K562 (cell line): Measurements from ENCODE around the gene CYBRD1. TPM values are rescaled to one million over a fixed set of nuclear protein-coding genes. Genes with fewer than 3 reads are reported as not detected.

Experiments
- ATAC-seq: fragments of 200-7000 bp; cut with Tn5 transposase; 3 replicates; pipeline ENCODE4 v1.9.1; 2020; ENCODE audit warnings: moderate library complexity
- BruUV-seq: library from RNA; stranded (reverse); fragments of 400-500 nt; replicated peaks from 2 replicates; lab custom pipeline; 2021; lab: Mats Ljungman, UMichigan
- CTCF ChIA-PET: fragments of 300-600 bp; formaldehyde crosslinking; extraction: SDS; loops from one replicate; lab custom pipeline; 2021; ENCODE audit warnings: low intra/inter-chr PET ratio; lab: Yijun Ruan, JAX
- POLR2A ChIA-PET: fragments of 300-600, 350-650 bp; sonication (Branson Sonifier 250); formaldehyde crosslinking; extraction: SDS; loops from one replicate; lab custom pipeline; 2021; ENCODE audit warnings: antibody characterized with exemption, inconsistent platforms; lab: Yijun Ruan, JAX
- DNase-seq, 4 experiments: peaks; one replicate each; pipeline versions ENCODE4 v3.0.0 to v3.0.0-alpha.2; 2011 to 2018; ENCODE audit warnings: low spot score in 3 of 4, mixed read lengths in 3 of 4; ENCODE audit errors: extremely low read depth in 1 of 4
- FAIRE-seq: peaks from 2 replicates; lab custom pipeline; 2011; peaks lifted over from hg19 to GRCh38; lab: Jason Lieb, UNC
- H2AFZ ChIP-seq: 2 replicates; pipeline ENCODE4 v1.6.0; 2011; ENCODE audit warnings: low read depth, low read length, control low read depth, inconsistent platforms
- H3K27ac ChIP-seq: fragments of 200-600 bp; 3 replicates; pipeline ENCODE4 v1.8.0; 2011; ENCODE audit warnings: low read depth, mild to moderate bottlenecking, control low read depth, inconsistent platforms, low read length, moderate library complexity, mixed read lengths; ENCODE audit errors: extremely low read depth
- H3K27me3 ChIP-seq, 2 experiments: fragments of 300-600 bp in 1 of 2; 2 replicates in 1 of 2; 3 replicates in 1 of 2; pipeline versions ENCODE4 v1.6.0 to v1.8.0; 2011; ENCODE audit warnings: inconsistent platforms in 2 of 2, low read length in 2 of 2, mild to moderate bottlenecking in 1 of 2, mixed read lengths in 1 of 2, moderate library complexity in 1 of 2; ENCODE audit not compliant: control insufficient read depth in 2 of 2, insufficient read depth in 2 of 2
- H3K36me3 ChIP-seq: fragments of 300-600 bp; 3 replicates; pipeline ENCODE4 v1.8.0; 2011; ENCODE audit warnings: mild to moderate bottlenecking, low read length, inconsistent platforms; ENCODE audit not compliant: control insufficient read depth, insufficient read depth
- H3K4me1 ChIP-seq, 2 experiments: fragments of 200-600 bp in 1 of 2; replicated peaks in 1 of 2; 2 replicates in 1 of 2; 3 replicates in 1 of 2; pipeline versions ENCODE4 v1.5.1 to v1.8.0; 2011; ENCODE audit warnings: inconsistent platforms in 2 of 2, low read length in 2 of 2, mild to moderate bottlenecking in 1 of 2, mixed read lengths in 1 of 2, moderate library complexity in 1 of 2; ENCODE audit not compliant: control insufficient read depth in 2 of 2, insufficient read depth in 2 of 2
- H3K4me2 ChIP-seq: 2 replicates; pipeline ENCODE4 v1.6.1; 2011; ENCODE audit warnings: low read length, control low read depth, inconsistent platforms, mixed read lengths; ENCODE audit not compliant: insufficient read depth
- H3K4me3 ChIP-seq: fragments of 200-600 bp; sonication (generic), shearing (Covaris generic); 2 replicates; pipeline ENCODE4 v1.5.1; 2016; ENCODE audit warnings: control low read depth, inconsistent platforms
- H3K79me2 ChIP-seq: fragments of 200-600 bp; 3 replicates; pipeline ENCODE4 v1.8.0; 2011; ENCODE audit warnings: low read length, inconsistent platforms; ENCODE audit not compliant: control insufficient read depth, insufficient read depth
- H3K9ac ChIP-seq, 2 experiments: 2 replicates each; pipeline versions ENCODE4 v1.6.0 to v1.6.1; 2011; ENCODE audit warnings: low read depth in 2 of 2, low read length in 2 of 2, control low read depth in 1 of 2, inconsistent platforms in 1 of 2, mild to moderate bottlenecking in 1 of 2, mixed read lengths in 1 of 2; ENCODE audit not compliant: insufficient read depth in 1 of 2
- H3K9me1 ChIP-seq: one replicate; pipeline ENCODE4 v1.6.0; 2011; ENCODE audit warnings: inconsistent platforms, mild to moderate bottlenecking, low read length, moderate library complexity; ENCODE audit not compliant: control insufficient read depth, insufficient read depth
- H3K9me3 ChIP-seq: replicated peaks from 2 replicates; pipeline ENCODE4 v1.5.1; 2011; ENCODE audit warnings: low read depth, low read length, inconsistent platforms; ENCODE audit not compliant: control insufficient read depth, insufficient read depth
- H4K20me1 ChIP-seq: replicated peaks from 2 replicates; pipeline ENCODE4 v1.6.1; 2011; ENCODE audit warnings: low read length, inconsistent platforms, mixed read lengths; ENCODE audit not compliant: control insufficient read depth, insufficient read depth
- BRD4 ChIP-seq: fragments of 200-600 bp; sonication (generic); IDR thresholded peaks from 2 replicates; pipeline ENCODE4 v1.6.1; 2017; ENCODE audit warnings: inconsistent platforms
- CCNT2 ChIP-seq: IDR thresholded peaks from 2 replicates; pipeline ENCODE4 v1.6.1; 2011; ENCODE audit warnings: borderline replicate concordance, low read depth, mild to moderate bottlenecking, moderate library complexity, mixed read lengths, low read length; ENCODE audit not compliant: insufficient read length; ENCODE audit errors: extremely low read depth
- RBFOX2 ChIP-seq: fragments of 200-400 bp; formaldehyde crosslinking; IDR thresholded peaks from 2 replicates; pipeline ENCODE4 v1.6.1; 2017; ENCODE audit warnings: low read depth, mild to moderate bottlenecking, low read length, moderate library complexity
- SMAD4 ChIP-seq: fragments of 250-450 bp; sonication (Bioruptor Pico); conservative IDR thresholded peaks from 2 replicates; pipeline ENCODE4 v1.8.0; 2021; ENCODE audit warnings: inconsistent platforms, mild to moderate bottlenecking, moderate library complexity
- TBP ChIP-seq: optimal IDR thresholded peaks from 2 replicates; pipeline ENCODE3; 2011; ENCODE audit warnings: low read depth, low read length, improper control_type of control experiment
- TEAD4 ChIP-seq, 2 experiments: sonication (generic) in 1 of 2; formaldehyde crosslinking in 1 of 2; IDR thresholded peaks; 2 replicates each; pipeline versions ENCODE4 v1.6.1 to v1.8.0; 2012 to 2022; ENCODE audit warnings: borderline replicate concordance in 1 of 2, inconsistent platforms in 1 of 2, low read length in 1 of 2, mild to moderate bottlenecking in 1 of 2, missing genetic modification reagents in 1 of 2
- ZBTB7A ChIP-seq: IDR thresholded peaks from 2 replicates; pipeline ENCODE4 v1.6.1; 2011; ENCODE audit warnings: low read depth, mild to moderate bottlenecking, low read length, moderate library complexity, borderline replicate concordance; ENCODE audit not compliant: control insufficient read depth
- WGBS: fragments of 100-300 bp; shearing (Covaris generic); methylation state at CpG from one replicate; pipeline ENCODE4 v1.1.6; 2016; ENCODE audit warnings: low coverage, mixed read lengths; ENCODE audit not compliant: insufficient coverage; ENCODE audit errors: missing lambda C conversion rate; 5-methylcytosine and 5-hydroxymethylcytosine counted together
- in situ Hi-C: fragments of 300-500 bp; cut with MboI; formaldehyde crosslinking; loops from 4 replicates; pipeline ENCODE4 v1.15.0; 2018; ENCODE audit warnings: inconsistent platforms, mixed read lengths
- intact Hi-C: fragments of 100-400 bp; cut with micrococcal nuclease; formaldehyde crosslinking; loops from 2 replicates; pipeline ENCODE4 v1.14.2; 2022
- polyA plus RNA-seq, 8 experiments: library from polyadenylated mRNA; depleted of rRNA in 4 of 8; stranded (reverse) in 5 of 8; unstranded in 3 of 8; fragments of >200 nt; fragmentation: Nextera tagmentation in 2 of 8; fragmentation: Illumina TruSeq in 1 of 8; extraction: Ambion mirVana in 2 of 8; extraction: Trizol in 1 of 8; gene quantifications; 2 replicates each; pipeline versions ENCODE4 v1.2.1 to v1.2.3, GENCODE V29; 2011 to 2014; ENCODE audit warnings: inconsistent platforms in 1 of 8, missing spikeins in 1 of 8
- total RNA-seq, 7 experiments: library from RNA; depleted of rRNA in 6 of 7; stranded (reverse); fragments of >200 nt in 6 of 7; fragmentation: Illumina TruSeq in 2 of 7; extraction: Trizol in 2 of 7; gene quantifications; 2 replicates each; pipeline versions ENCODE4 v1.2.1 to v1.2.3, GENCODE V29; 2011 to 2021; ENCODE audit warnings: low replicate concordance in 1 of 7
- TF ChIP-seq, protein P1 (sequence below): fragments of 250-450 bp; sonication (Bioruptor Pico); IDR thresholded peaks from 2 replicates; pipeline ENCODE4 v1.5.0; 2021
- TF ChIP-seq, protein P2 (sequence below): sonication (generic); formaldehyde crosslinking; IDR thresholded peaks from 2 replicates; pipeline ENCODE4 v1.8.1; 2023; ENCODE audit warnings: missing genetic modification reagents, mild to moderate bottlenecking, borderline replicate concordance
- TF ChIP-seq, protein P3 (sequence below): IDR thresholded peaks from 3 replicates; pipeline ENCODE4 v1.6.1; 2011; ENCODE audit warnings: borderline replicate concordance, mild to moderate bottlenecking, moderate library complexity; ENCODE audit not compliant: insufficient read length; ENCODE audit errors: extremely low read depth
- TF ChIP-seq, protein P4 (sequence below), 2 experiments: fragments of 450-650 bp; IDR thresholded peaks; 2 replicates each; pipeline ENCODE4 v1.6.1; 2016

Gene CYBRD1
- total and polyA plus RNA-seq, 9 of the 15 experiments (the other 6 are each of a cell fraction or from before 2014, with no cell fraction given), result 9.6 to 22.4 (median 15.6) TPM

DNA sequence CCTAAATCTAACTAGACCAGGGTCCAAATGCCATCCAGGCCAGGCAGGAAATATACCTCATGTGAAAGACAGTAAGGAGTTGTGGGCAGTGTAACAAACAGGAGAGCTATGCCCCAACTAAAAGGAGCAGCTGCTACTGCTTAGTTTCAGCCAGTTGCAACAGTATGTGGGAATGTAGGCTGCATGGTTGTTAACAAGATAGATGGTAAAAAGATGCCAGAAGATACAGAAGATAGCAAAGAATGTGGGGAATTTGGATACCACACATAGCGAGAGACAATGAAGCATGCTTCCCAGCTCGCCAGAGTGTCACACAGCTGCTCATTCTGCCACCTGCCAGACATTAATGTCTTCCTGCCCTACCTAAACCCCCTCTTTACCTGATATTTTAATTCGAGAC is 39.4 kb upstream of the CYBRD1 start:
- H2AFZ ChIP-seq, result no peak overlapping the region
- POLR2A ChIA-PET, result interaction anchor here (0.6 to 1.2 kb wide), 7 partner anchors 18 to 631 kb away, joined by 3 to 4 read pairs (median 3); partner anchors contain the start of genes DCAF17, GORASP2 and METTL8
- no TSS peak for BruUV-seq
- ATAC-seq (no peak), FAIRE-seq (no peak), DNase-seq (no peak)
- no peaks in the 10 kb centered on the region for H4K20me1 ChIP-seq
- intact Hi-C loops (no loop called here), in situ Hi-C loops (no loop called here)
- H3K4me2 ChIP-seq, result no peak overlapping the region
- no peaks in the 10 kb centered on the region for H3K4me1 ChIP-seq
- no peaks in the 10 kb centered on the region for H3K9me1 ChIP-seq
- CTCF ChIA-PET, result no interaction called here
- no peaks in the 10 kb centered on the region for H3K27me3 ChIP-seq
- no peak overlapping the region for H3K27ac ChIP-seq
- H3K4me3 ChIP-seq, result no peak overlapping the region
- H3K9me3 ChIP-seq, result no peaks in the 10 kb centered on the region
- 89% methylated on average over 3 of the region's 3 CpGs for WGBS
- no peaks in the 10 kb centered on the region for H3K79me2 ChIP-seq
- H3K9ac ChIP-seq, result no peak overlapping the region
- peaks cover 65% of the 10 kb centered on the region for H3K36me3 ChIP-seq
- TF ChIP-seq CCNT2 (no peak), ZBTB7A (no peak), TEAD4 (IDR thresholded peaks at IDR 0.05; ENCODE audit: low read length) (no peak), TEAD4 (CRISPR knock-in tag; IDR thresholded peaks at IDR 0.05; ENCODE audit: borderline replicate concordance) (no peak), TBP (no peak), SMAD4 (CRISPR knock-in tag) (no peak), RBFOX2 (no peak), BRD4 (no peak)
- TF ChIP-seq, protein P1, sequence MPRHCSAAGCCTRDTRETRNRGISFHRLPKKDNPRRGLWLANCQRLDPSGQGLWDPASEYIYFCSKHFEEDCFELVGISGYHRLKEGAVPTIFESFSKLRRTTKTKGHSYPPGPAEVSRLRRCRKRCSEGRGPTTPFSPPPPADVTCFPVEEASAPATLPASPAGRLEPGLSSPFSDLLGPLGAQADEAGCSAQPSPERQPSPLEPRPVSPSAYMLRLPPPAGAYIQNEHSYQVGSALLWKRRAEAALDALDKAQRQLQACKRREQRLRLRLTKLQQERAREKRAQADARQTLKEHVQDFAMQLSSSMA, result no peak
- TF ChIP-seq, protein P2, sequence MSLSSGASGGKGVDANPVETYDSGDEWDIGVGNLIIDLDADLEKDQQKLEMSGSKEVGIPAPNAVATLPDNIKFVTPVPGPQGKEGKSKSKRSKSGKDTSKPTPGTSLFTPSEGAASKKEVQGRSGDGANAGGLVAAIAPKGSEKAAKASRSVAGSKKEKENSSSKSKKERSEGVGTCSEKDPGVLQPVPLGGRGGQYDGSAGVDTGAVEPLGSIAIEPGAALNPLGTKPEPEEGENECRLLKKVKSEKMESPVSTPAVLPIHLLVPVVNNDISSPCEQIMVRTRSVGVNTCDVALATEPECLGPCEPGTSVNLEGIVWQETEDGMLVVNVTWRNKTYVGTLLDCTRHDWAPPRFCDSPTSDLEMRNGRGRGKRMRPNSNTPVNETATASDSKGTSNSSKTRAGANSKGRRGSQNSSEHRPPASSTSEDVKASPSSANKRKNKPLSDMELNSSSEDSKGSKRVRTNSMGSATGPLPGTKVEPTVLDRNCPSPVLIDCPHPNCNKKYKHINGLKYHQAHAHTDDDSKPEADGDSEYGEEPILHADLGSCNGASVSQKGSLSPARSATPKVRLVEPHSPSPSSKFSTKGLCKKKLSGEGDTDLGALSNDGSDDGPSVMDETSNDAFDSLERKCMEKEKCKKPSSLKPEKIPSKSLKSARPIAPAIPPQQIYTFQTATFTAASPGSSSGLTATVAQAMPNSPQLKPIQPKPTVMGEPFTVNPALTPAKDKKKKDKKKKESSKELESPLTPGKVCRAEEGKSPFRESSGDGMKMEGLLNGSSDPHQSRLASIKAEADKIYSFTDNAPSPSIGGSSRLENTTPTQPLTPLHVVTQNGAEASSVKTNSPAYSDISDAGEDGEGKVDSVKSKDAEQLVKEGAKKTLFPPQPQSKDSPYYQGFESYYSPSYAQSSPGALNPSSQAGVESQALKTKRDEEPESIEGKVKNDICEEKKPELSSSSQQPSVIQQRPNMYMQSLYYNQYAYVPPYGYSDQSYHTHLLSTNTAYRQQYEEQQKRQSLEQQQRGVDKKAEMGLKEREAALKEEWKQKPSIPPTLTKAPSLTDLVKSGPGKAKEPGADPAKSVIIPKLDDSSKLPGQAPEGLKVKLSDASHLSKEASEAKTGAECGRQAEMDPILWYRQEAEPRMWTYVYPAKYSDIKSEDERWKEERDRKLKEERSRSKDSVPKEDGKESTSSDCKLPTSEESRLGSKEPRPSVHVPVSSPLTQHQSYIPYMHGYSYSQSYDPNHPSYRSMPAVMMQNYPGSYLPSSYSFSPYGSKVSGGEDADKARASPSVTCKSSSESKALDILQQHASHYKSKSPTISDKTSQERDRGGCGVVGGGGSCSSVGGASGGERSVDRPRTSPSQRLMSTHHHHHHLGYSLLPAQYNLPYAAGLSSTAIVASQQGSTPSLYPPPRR, result no peak
- TF ChIP-seq, protein P3, sequence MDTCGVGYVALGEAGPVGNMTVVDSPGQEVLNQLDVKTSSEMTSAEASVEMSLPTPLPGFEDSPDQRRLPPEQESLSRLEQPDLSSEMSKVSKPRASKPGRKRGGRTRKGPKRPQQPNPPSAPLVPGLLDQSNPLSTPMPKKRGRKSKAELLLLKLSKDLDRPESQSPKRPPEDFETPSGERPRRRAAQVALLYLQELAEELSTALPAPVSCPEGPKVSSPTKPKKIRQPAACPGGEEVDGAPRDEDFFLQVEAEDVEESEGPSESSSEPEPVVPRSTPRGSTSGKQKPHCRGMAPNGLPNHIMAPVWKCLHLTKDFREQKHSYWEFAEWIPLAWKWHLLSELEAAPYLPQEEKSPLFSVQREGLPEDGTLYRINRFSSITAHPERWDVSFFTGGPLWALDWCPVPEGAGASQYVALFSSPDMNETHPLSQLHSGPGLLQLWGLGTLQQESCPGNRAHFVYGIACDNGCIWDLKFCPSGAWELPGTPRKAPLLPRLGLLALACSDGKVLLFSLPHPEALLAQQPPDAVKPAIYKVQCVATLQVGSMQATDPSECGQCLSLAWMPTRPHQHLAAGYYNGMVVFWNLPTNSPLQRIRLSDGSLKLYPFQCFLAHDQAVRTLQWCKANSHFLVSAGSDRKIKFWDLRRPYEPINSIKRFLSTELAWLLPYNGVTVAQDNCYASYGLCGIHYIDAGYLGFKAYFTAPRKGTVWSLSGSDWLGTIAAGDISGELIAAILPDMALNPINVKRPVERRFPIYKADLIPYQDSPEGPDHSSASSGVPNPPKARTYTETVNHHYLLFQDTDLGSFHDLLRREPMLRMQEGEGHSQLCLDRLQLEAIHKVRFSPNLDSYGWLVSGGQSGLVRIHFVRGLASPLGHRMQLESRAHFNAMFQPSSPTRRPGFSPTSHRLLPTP, result no peak
- TF ChIP-seq, protein P4, sequence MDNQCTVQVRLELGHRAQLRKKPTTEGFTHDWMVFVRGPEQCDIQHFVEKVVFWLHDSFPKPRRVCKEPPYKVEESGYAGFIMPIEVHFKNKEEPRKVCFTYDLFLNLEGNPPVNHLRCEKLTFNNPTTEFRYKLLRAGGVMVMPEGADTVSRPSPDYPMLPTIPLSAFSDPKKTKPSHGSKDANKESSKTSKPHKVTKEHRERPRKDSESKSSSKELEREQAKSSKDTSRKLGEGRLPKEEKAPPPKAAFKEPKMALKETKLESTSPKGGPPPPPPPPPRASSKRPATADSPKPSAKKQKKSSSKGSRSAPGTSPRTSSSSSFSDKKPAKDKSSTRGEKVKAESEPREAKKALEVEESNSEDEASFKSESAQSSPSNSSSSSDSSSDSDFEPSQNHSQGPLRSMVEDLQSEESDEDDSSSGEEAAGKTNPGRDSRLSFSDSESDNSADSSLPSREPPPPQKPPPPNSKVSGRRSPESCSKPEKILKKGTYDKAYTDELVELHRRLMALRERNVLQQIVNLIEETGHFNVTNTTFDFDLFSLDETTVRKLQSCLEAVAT (IDR thresholded peaks at IDR 0.05), result no peak
